ENCODE results near the gene GRIK5.

DNA sequence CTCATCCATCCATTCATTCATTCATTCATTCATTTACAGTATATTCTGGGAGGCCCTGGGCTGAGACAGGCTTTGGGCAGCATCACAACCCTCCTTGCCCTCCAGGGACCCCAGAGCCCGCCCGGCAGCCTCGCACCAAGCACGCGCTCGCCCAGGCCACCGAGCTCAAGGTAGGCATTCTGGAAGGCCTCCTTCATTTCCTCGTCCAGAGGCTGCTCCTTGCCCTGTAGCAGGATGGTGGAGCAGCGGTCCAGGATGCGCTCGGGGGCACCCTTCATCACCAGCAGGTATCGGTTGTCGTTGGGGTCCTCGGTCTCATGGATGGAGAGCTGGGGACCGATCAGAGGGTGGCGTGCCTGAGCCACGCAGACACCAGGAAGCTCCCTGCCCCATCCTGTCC, 91.5 kb downstream of the GRIK5 start:
- TF ChIP-seq, protein P1, sequence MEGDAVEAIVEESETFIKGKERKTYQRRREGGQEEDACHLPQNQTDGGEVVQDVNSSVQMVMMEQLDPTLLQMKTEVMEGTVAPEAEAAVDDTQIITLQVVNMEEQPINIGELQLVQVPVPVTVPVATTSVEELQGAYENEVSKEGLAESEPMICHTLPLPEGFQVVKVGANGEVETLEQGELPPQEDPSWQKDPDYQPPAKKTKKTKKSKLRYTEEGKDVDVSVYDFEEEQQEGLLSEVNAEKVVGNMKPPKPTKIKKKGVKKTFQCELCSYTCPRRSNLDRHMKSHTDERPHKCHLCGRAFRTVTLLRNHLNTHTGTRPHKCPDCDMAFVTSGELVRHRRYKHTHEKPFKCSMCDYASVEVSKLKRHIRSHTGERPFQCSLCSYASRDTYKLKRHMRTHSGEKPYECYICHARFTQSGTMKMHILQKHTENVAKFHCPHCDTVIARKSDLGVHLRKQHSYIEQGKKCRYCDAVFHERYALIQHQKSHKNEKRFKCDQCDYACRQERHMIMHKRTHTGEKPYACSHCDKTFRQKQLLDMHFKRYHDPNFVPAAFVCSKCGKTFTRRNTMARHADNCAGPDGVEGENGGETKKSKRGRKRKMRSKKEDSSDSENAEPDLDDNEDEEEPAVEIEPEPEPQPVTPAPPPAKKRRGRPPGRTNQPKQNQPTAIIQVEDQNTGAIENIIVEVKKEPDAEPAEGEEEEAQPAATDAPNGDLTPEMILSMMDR (IDR thresholded peaks at IDR 0.05), result no peak
- TF ChIP-seq EP300 (IDR thresholded peaks at IDR 0.05), result no peak
- no peak for TF ChIP-seq POLR2A (IDR thresholded peaks at IDR 0.05)

Measured in gastroesophageal sphincter (tissue), 3 donors.